ENCODE data around the gene CELSR1.

The CELSR1 gene

DNA sequence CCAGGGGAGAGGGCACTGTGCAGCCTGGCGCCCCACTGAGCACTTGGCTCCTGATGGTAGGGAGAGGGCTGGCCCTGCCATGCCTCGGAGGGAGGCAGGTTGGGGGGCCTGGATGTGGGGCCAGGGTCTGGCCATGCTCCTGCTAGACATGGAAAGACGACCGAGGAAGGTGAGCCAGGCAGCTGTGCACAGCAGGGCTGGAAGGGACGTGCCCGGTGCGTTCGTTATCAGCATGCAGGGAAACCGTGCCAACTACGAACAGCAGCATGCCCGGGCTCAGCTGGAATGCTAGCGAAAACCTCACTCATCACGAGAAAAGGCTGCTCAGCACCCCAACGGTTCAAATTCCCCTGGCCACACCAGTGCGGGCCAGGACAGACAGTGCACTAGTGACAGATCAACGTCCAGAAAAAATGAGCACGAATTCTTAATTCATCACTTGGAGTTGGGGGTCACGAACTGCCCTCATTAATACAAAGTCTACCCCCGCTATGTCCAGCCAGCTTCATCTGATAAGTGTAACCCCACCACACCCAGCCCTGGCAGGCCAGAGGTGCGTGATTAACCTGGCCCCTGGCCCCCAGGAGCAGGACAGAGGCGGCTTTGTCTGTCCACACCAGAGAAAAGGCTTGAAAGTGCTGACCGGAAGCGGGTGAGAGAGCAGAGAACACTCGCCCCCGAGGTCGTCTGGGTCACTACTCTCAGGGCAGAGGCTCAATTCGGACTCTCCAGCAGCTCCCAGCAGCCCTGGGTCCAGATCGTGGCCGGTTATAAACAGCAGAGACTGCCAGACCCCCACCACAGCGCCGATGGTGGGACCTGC, 84.2 kb downstream of the CELSR1 start:
- TF ChIP-seq, protein P1, sequence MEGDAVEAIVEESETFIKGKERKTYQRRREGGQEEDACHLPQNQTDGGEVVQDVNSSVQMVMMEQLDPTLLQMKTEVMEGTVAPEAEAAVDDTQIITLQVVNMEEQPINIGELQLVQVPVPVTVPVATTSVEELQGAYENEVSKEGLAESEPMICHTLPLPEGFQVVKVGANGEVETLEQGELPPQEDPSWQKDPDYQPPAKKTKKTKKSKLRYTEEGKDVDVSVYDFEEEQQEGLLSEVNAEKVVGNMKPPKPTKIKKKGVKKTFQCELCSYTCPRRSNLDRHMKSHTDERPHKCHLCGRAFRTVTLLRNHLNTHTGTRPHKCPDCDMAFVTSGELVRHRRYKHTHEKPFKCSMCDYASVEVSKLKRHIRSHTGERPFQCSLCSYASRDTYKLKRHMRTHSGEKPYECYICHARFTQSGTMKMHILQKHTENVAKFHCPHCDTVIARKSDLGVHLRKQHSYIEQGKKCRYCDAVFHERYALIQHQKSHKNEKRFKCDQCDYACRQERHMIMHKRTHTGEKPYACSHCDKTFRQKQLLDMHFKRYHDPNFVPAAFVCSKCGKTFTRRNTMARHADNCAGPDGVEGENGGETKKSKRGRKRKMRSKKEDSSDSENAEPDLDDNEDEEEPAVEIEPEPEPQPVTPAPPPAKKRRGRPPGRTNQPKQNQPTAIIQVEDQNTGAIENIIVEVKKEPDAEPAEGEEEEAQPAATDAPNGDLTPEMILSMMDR (IDR thresholded peaks at IDR 0.05; ENCODE audit: low read depth, low read length, missing control alignments): no peak
- in situ Hi-C loops (cut with HindIII; ENCODE audit: low sequenced_read_pairs): no loop called here
- no peak overlapping the region for H3K4me3 ChIP-seq (ENCODE audit: low read depth, low read length)
- no peak for DNase-seq (ENCODE audit: low read depth)

- in situ Hi-C loops (cut with HindIII; ENCODE audit: low sequenced_read_pairs): no loop called here
- DNase-seq (ENCODE audit: low read depth): no peak
- TF ChIP-seq, protein P1 (IDR thresholded peaks at IDR 0.05; ENCODE audit: low read depth, low read length, missing control alignments): no peak
- H3K4me3 ChIP-seq (ENCODE audit: low read depth, low read length): no peak overlapping the region
Observed at GRCh38 chr22:46452195-46453005, 85.0 kb downstream of the CELSR1 start.

GRCh38 chr22:46451741-46452140, 85.7 kb downstream of the CELSR1 start:
- H3K4me3 ChIP-seq (ENCODE audit: low read depth, low read length): no peak overlapping the region
- in situ Hi-C loops (cut with HindIII; ENCODE audit: low sequenced_read_pairs): no loop called here
- DNase-seq (ENCODE audit: low read depth): no peak
- TF ChIP-seq, protein P1 (IDR thresholded peaks at IDR 0.05; ENCODE audit: low read depth, low read length, missing control alignments): no peak

GRCh38 chr22:46450931-46451561, 86.4 kb downstream of the CELSR1 start:
- H3K4me3 ChIP-seq (ENCODE audit: low read depth, low read length): no peak overlapping the region
- no peak for DNase-seq (ENCODE audit: low read depth)
- TF ChIP-seq, protein P1 (IDR thresholded peaks at IDR 0.05; ENCODE audit: low read depth, low read length, missing control alignments): no peak
- in situ Hi-C loops (cut with HindIII; ENCODE audit: low sequenced_read_pairs): no loop called here

GRCh38 chr22:46449974-46450745, 87.3 kb downstream of the CELSR1 start:
- TF ChIP-seq, protein P1 (IDR thresholded peaks at IDR 0.05; ENCODE audit: low read depth, low read length, missing control alignments): no peak
- in situ Hi-C loops (cut with HindIII; ENCODE audit: low sequenced_read_pairs): no loop called here
- no peak overlapping the region for H3K4me3 ChIP-seq (ENCODE audit: low read depth, low read length)
- DNase-seq (ENCODE audit: low read depth): no peak
